Measurements from ENCODE around the gene ZBTB7A. TPM values are rescaled to one million over a fixed set of nuclear protein-coding genes. Genes with fewer than 3 reads are reported as not detected.

The ZBTB7A gene
- total and polyA plus RNA-seq, 12 donors = 4.5 to 77.2 (median 47.1) TPM

DNA sequence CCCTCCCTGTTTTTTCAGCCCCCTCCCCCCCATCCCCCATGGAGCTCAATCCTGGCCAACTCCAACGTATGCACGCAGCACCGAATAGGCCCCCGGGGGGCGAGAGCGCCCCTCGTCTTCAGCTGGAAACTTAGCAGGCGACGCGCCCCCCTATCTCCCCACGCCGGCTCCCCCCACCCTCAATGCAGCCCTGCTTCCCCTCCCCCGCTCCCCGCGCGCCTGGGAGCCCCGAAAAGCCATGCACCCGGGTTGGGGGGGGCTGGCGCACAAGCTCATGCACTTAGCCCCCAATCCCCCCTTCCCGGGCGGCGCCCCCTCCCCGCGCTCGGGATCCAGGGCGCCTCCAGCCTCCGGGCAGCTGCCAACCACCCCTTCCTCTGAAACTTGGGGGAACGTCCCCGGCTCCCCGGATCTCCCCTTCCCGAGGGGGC is 508 bp downstream of the ZBTB7A start:
- intact Hi-C loops (cut with DNase I) = no loop called here
- no peaks in the 10 kb centered on the region for H3K27me3 ChIP-seq
- no peak for TF ChIP-seq POLR2A (IDR thresholded peaks at IDR 0.05)
- TF ChIP-seq, protein P1, sequence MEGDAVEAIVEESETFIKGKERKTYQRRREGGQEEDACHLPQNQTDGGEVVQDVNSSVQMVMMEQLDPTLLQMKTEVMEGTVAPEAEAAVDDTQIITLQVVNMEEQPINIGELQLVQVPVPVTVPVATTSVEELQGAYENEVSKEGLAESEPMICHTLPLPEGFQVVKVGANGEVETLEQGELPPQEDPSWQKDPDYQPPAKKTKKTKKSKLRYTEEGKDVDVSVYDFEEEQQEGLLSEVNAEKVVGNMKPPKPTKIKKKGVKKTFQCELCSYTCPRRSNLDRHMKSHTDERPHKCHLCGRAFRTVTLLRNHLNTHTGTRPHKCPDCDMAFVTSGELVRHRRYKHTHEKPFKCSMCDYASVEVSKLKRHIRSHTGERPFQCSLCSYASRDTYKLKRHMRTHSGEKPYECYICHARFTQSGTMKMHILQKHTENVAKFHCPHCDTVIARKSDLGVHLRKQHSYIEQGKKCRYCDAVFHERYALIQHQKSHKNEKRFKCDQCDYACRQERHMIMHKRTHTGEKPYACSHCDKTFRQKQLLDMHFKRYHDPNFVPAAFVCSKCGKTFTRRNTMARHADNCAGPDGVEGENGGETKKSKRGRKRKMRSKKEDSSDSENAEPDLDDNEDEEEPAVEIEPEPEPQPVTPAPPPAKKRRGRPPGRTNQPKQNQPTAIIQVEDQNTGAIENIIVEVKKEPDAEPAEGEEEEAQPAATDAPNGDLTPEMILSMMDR (IDR thresholded peaks at IDR 0.05) = no peak
- H3K4me1 ChIP-seq (replicated peaks in 1 of 2) = peaks cover 31 to 40% of the 10 kb centered on the region in 2 donors
- H3K9me3 ChIP-seq (replicated peaks in 1 of 3) = no peaks in the 10 kb centered on the region
- peak overlapping the region; percentile 58 to 99 (median 77) for H3K4me3 ChIP-seq
- 0 to 1% (median 1%) methylated on average over 3 to 31 of the region's 31 CpGs; no CpG with 5 or more reads in 1 of the 4 donors for WGBS, 4 donors
- H3K36me3 ChIP-seq (replicated peaks in 1 of 2) = no peaks in the 10 kb centered on the region
- peak in 3 of 7 donors; percentile 60 to 78 (median 69) for DNase-seq
- H3K27ac ChIP-seq = peak overlapping the region; percentile 69 to 98 (median 89)

DNA sequence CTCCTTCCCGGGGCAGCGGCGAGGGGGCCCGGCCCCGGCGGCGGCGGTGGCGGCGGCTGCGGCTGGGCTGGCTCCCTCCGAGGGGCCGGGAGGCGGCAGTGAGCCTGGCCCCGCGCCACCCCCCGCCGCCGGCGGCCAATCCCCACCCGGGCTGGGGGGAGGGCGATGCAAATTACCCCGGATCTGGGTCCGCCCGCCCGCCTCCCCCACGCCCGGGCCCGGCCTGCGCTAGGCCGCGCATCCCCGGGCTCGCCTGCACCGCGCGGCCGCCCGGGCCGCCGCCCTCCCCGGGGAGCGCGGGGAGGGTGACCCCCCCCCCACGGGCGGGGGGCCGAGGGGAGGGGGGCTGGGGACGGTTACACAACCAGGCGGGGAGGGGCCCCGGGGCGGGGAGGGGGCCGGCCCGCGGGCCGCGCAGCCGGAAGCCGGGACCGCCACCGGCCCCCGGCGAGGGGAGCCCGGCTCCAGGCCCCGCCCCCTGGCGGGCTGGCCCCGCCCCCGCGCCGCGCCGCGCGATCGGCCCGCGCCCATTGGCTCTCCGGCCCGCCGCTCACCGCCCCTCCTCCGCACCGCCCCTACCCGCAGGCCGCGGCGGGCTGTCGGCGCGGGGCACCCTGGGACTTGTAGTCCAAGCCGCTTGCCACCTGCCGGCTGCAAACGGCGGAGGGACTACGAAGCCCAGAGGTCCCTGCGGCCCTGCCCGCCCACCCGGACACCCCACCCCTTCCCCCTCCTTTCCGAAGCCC is 1.1 kb downstream of the ZBTB7A start:
- H3K9me3 ChIP-seq (replicated peaks in 1 of 3) = no peaks in the 10 kb centered on the region
- no peaks in the 10 kb centered on the region for H3K36me3 ChIP-seq (replicated peaks in 1 of 2)
- intact Hi-C loops (cut with DNase I) = no loop called here
- peaks cover 36 to 46% of the 10 kb centered on the region in 2 donors for H3K4me1 ChIP-seq (replicated peaks in 1 of 2)
- H3K27me3 ChIP-seq = no peaks in the 10 kb centered on the region
- DNase-seq = peak; percentile 96 to 98 (median 97)
- 0 to 1% (median 1%) methylated on average over 11 to 81 of the region's 98 CpGs; no CpG with 5 or more reads in 1 of the 4 donors for WGBS, 4 donors
- H3K4me3 ChIP-seq = peak overlapping the region in 1 of 4 donors; percentile 99
- H3K27ac ChIP-seq = peak overlapping the region in 3 of 5 donors; percentile 68 to 98 (median 95)
- TF ChIP-seq, protein P1 (IDR thresholded peaks at IDR 0.05) = no peak
- TF ChIP-seq POLR2A (IDR thresholded peaks at IDR 0.05) = peak in 1 of 2 donors; percentile 43

DNA sequence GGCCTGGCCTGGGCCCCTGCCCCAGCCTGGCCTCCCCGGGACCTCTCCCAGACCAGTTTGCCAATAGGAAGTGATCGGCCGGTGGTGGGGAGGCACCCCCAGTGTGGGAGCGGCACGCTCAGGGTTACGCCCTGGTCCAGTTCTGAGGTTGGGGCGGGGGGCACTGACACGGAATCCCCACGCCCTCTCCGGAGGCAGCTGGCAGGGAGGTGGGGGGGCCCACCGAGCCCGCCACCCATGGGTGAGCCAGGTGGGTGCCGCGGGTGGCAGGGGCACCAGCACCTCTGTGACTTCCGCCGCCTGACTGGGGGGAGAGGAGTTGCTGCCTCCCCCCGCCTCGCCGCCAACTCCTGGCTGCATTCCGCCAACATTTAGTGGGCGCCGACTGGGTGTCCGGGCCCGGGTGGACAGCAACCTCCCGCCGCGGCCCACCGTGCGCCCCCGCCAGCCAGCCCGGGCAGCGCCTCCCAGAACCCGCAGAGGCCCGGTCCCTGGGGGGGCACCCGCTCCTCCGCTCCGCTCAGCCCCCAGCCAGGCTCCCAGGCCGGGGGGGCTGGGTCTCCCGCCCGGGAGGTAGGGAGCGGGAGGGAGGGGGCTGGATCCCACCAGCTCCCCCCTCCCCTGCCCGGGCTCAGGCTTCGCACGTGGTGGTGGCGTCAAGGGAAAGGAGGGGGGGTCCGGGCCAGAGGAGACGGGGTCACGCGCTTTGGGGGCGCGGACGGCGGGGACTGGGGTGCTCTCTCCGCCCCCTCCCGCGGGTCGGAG is 2.0 kb downstream of the ZBTB7A start:
- H3K36me3 ChIP-seq (replicated peaks in 1 of 2) = no peaks in the 10 kb centered on the region
- H3K4me3 ChIP-seq = peak overlapping the region; percentile 81 to 99 (median 96)
- TF ChIP-seq, protein P1 (IDR thresholded peaks at IDR 0.05) = no peak
- TF ChIP-seq POLR2A (IDR thresholded peaks at IDR 0.05) = no peak
- peak in 6 of 7 donors; percentile 63 to 80 (median 68) for DNase-seq
- intact Hi-C loops (cut with DNase I) = loop anchor here in 1 of 2 donors (5.0 kb wide), 1 partner anchor 52 kb away; no protein-coding TSS in a partner anchor
- no peaks in the 10 kb centered on the region for H3K27me3 ChIP-seq
- no peaks in the 10 kb centered on the region for H3K9me3 ChIP-seq (replicated peaks in 1 of 3)
- peaks cover 46 to 55% of the 10 kb centered on the region in 2 donors for H3K4me1 ChIP-seq (replicated peaks in 1 of 2)
- peak overlapping the region; percentile 69 to 98 (median 90) for H3K27ac ChIP-seq
- WGBS, 4 donors = 0 to 4% (median 0%) methylated on average over 3 to 53 of the region's 57 CpGs

DNA sequence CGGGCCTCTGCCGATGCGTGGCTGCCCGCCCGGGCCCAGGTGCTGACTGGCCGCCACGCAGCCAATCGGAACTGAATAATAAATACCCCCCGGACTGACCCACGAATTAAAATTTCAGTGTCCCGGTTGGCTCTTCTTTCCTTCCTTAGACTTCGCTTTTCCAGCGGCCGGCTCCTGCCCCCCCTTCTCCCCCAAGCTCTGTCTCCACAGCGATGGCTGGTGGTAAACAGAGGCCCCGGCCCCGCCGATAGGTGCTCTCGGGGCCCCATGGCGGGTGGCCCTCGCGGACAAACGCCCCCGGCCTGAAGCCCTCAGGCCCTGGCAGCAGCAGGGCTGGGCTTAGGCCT is 2.6 kb downstream of the ZBTB7A start:
- no peaks in the 10 kb centered on the region for H3K9me3 ChIP-seq (replicated peaks in 1 of 3)
- no peaks in the 10 kb centered on the region for H3K36me3 ChIP-seq (replicated peaks in 1 of 2)
- H3K27me3 ChIP-seq = no peaks in the 10 kb centered on the region
- H3K27ac ChIP-seq = peak overlapping the region; percentile 69 to 98 (median 90)
- DNase-seq = peak in 6 of 7 donors; percentile 47 to 67 (median 54)
- H3K4me3 ChIP-seq = peak overlapping the region; percentile 81 to 99 (median 96)
- peak in 1 of 2 donors; percentile 49 for TF ChIP-seq POLR2A (IDR thresholded peaks at IDR 0.05)
- TF ChIP-seq, protein P1 (IDR thresholded peaks at IDR 0.05) = no peak
- H3K4me1 ChIP-seq (replicated peaks in 1 of 2) = peaks cover 51 to 61% of the 10 kb centered on the region in 2 donors
- intact Hi-C loops (cut with DNase I) = loop anchor here in 1 of 2 donors (5.0 kb wide), 1 partner anchor 52 kb away; no protein-coding TSS in a partner anchor
- WGBS, 4 donors = 1 to 3% (median 3%) methylated on average over 13 to 24 of the region's 24 CpGs

All from adrenal gland (tissue), 12 donors.